ENCODE measurements around the gene SLC12A8.

Gene SLC12A8

DNA sequence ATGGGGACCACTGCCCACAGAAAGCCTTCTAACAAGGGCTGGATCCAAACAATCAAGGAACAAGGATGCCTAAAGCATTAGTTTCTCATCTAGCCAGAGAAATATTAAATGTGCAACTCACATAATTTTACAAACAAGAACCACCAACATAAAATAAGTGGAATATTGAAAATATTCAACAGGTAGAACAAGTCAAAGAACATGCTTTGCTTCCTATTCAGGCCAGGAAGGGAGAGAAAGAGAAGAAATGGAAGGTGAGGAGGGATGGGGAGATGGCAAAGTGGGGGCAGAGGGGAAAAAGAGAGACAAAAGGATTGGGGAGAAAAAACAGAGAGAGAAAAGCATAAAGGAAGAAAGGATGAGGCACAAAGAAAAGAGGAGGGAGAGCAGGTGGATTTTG is 63.1 kb downstream of the SLC12A8 start:
- no peak for TF ChIP-seq CTCF (conservative IDR thresholded peaks at IDR 0.05; ENCODE audit: low read depth, low read length)
- no peak for DNase-seq (ENCODE audit: low read depth)
- no peak overlapping the region for H3K4me3 ChIP-seq (ENCODE audit: low read length)

- TF ChIP-seq CTCF (conservative IDR thresholded peaks at IDR 0.05; ENCODE audit: low read depth, low read length) = no peak
- DNase-seq (ENCODE audit: low read depth) = no peak
- no peak overlapping the region for H3K4me3 ChIP-seq (ENCODE audit: low read length)
Observed at GRCh38 chr3:125148836-125149235, 63.7 kb downstream of the SLC12A8 start.

GRCh38 chr3:125148016-125148812 is 64.3 kb downstream of the SLC12A8 start:
- no peak for TF ChIP-seq CTCF (conservative IDR thresholded peaks at IDR 0.05; ENCODE audit: low read depth, low read length)
- DNase-seq (ENCODE audit: low read depth) = no peak
- H3K4me3 ChIP-seq (ENCODE audit: low read length) = no peak overlapping the region

DNA sequence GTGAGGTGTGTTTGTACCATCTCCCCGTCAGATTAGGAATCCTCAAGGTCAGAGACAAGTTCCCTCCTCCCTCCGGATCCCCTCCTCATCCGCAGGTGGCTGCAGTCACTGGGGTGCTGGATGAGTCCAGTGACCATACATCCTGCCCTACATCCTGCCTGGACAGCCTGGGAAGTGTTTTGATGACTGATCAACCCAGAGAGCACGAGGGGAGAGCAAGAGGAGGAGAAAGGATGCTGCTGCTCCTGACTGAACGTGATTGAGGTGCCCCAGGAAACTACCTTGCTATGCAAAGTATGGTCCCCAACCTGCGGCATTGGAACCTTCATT is 65.1 kb downstream of the SLC12A8 start:
- DNase-seq (ENCODE audit: low read depth) = no peak
- no peak overlapping the region for H3K4me3 ChIP-seq (ENCODE audit: low read length)
- TF ChIP-seq CTCF (conservative IDR thresholded peaks at IDR 0.05; ENCODE audit: low read depth, low read length) = no peak

DNA sequence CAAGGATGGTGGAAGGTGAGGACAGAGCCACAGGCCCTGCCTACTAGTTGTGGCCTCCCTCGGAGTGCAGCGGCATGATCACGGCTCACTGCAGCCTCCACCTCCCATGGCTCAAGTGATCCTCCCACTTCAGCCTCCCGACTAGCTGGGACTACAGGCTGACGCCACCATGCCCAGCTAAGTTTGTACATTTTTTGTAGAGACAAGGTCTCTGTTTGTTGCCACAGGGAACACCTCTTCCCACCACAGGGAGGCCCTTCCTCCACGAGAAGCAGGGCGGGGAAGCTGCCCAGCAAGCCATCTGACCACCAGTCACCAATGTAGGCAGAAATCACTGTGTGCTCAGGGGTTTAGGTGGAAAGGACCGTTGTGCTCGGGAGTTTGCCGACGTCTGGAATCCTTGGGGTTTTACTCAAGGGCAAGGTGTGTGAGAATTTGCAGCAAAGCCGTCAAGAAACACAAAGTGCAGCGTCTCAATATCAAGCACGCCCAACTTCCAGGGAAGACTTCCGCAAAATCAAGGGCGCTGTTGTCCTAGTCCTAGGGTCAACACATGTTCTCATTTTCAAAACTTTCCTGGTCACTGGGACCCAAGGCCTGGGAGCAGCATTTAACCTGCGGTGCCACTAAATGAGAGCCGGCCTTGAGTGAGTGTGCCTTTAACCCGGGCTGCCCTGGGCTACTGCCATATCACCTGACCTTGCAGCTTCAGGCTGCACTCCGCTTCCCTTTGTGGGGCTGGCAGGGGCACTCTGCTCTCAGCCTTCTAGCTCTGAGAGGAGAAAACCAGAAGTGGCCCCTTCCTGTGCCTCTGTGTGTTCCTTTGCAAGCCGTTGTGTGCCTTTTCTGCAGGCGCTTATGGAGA is 65.7 kb downstream of the SLC12A8 start:
- TF ChIP-seq CTCF (conservative IDR thresholded peaks at IDR 0.05; ENCODE audit: low read depth, low read length) = no peak
- DNase-seq (ENCODE audit: low read depth) = no peak
- H3K4me3 ChIP-seq (ENCODE audit: low read length) = no peak overlapping the region

- TF ChIP-seq CTCF (conservative IDR thresholded peaks at IDR 0.05; ENCODE audit: low read depth, low read length) = no peak
- DNase-seq (ENCODE audit: low read depth) = no peak
- H3K4me3 ChIP-seq (ENCODE audit: low read length) = no peak overlapping the region
Observed at GRCh38 chr3:125145751-125146475, 66.6 kb downstream of the SLC12A8 start.
